GM03348 (cell line): ENCODE results near the gene SAXO1.
A peak's percentile ranks its signal among the peaks of the same experiment; 100 is the strongest.
"Not testable (repeated sequence)": the region's sequence is repeated elsewhere in the genome, so short reads cannot be mapped to it uniquely, and the experiment has no call there.

ENCODE experiments used
- DNase-seq: peaks from one replicate; pipeline ENCODE4 v3.0.0; 2012; ENCODE audit warnings: low spot score

SAXO1 gene

GRCh38 chr9:18999173-18999785, 33.7 kb downstream of the SAXO1 start:
- no peak for DNase-seq

- DNase-seq = no peak
These were observed 35.9 kb downstream of the SAXO1 start for GRCh38 chr9:18997151-18997550.

GRCh38 chr9:18996211-18996610, 36.8 kb downstream of the SAXO1 start:
- no peak for DNase-seq

- DNase-seq = no peak
These were observed 38.6 kb downstream of the SAXO1 start for GRCh38 chr9:18994263-18994916.

- DNase-seq = not testable (repeated sequence)
These were observed 41.8 kb downstream of the SAXO1 start for GRCh38 chr9:18991197-18991596.

GRCh38 chr9:18990494-18990893, 42.5 kb downstream of the SAXO1 start:
- no peak for DNase-seq

GRCh38 chr9:18989865-18990264, 43.1 kb downstream of the SAXO1 start:
- no peak for DNase-seq

GRCh38 chr9:18989097-18989496, 43.9 kb downstream of the SAXO1 start:
- no peak for DNase-seq

GRCh38 chr9:18988003-18988402, 45.0 kb downstream of the SAXO1 start:
- DNase-seq = no peak

GRCh38 chr9:18985996-18986395, 47.0 kb downstream of the SAXO1 start:
- no peak for DNase-seq

GRCh38 chr9:18985464-18985951, 47.5 kb downstream of the SAXO1 start:
- DNase-seq = peak; percentile 64

- DNase-seq = no peak
These were observed 50.8 kb downstream of the SAXO1 start for GRCh38 chr9:18982262-18982620.

GRCh38 chr9:18981476-18982261, 51.3 kb downstream of the SAXO1 start:
- no peak for DNase-seq

GRCh38 chr9:18980189-18980588, 52.8 kb downstream of the SAXO1 start:
- peak; percentile 8 for DNase-seq

- DNase-seq = peak; percentile 57
These were observed 53.6 kb downstream of the SAXO1 start for GRCh38 chr9:18979367-18979766.

GRCh38 chr9:18978188-18978587, 54.8 kb downstream of the SAXO1 start:
- DNase-seq = no peak

- peak; percentile 72 for DNase-seq
These were observed 56.1 kb downstream of the SAXO1 start for GRCh38 chr9:18976709-18977531.

- DNase-seq = peak; percentile 20
These were observed 56.7 kb downstream of the SAXO1 start for GRCh38 chr9:18976221-18976708.

- no peak for DNase-seq
These were observed 59.7 kb downstream of the SAXO1 start for GRCh38 chr9:18973348-18973747.

GRCh38 chr9:18972675-18973074, 60.3 kb downstream of the SAXO1 start:
- DNase-seq = no peak

- DNase-seq = no peak
These were observed 61.1 kb downstream of the SAXO1 start for GRCh38 chr9:18971909-18972308.

- DNase-seq = no peak
These were observed 61.6 kb downstream of the SAXO1 start for GRCh38 chr9:18971404-18971803.
